IMR-90 (cell line): ENCODE results near the gene PPP1R9A. TPM values are rescaled to one million over a fixed set of nuclear protein-coding genes. Genes with fewer than 3 reads are reported as not detected.

ENCODE experiments used
- ATAC-seq: fragments of 200-7000 bp; cut with Tn5 transposase; 2 replicates; pipeline ENCODE4 v1.9.1; 2020; ENCODE audit warnings: low read depth, mild to moderate bottlenecking, moderate library complexity
- BruUV-seq: library from RNA; stranded (reverse); fragments of 400-500 nt; replicated peaks from 2 replicates; lab custom pipeline; 2021; lab: Mats Ljungman, UMichigan
- CTCF ChIA-PET: fragments of 300-600 bp; formaldehyde crosslinking; extraction: SDS; loops from one replicate; lab custom pipeline; 2021; ENCODE audit warnings: antibody characterized with exemption; lab: Yijun Ruan, JAX
- POLR2A ChIA-PET: fragments of 300-600 bp; sonication (Branson Sonifier 250); formaldehyde crosslinking; loops from one replicate; lab custom pipeline; 2022; ENCODE audit warnings: antibody characterized with exemption; ENCODE audit not compliant: unreplicated experiment; lab: Charles Lee
- DNase-seq: peaks from one replicate; pipeline ENCODE4 v3.0.0; 2013
- H2AFZ ChIP-seq: replicated peaks from 2 replicates; pipeline ENCODE3; 2013; ENCODE audit warnings: low read length, mild to moderate bottlenecking; ENCODE audit not compliant: poor library complexity
- H2AK5ac ChIP-seq: 2 replicates; pipeline ENCODE4 v1.6.1; 2013; ENCODE audit warnings: low read depth, low read length, inconsistent platforms
- H2AK9ac ChIP-seq: replicated peaks from 2 replicates; pipeline ENCODE3; 2013; ENCODE audit warnings: mild to moderate bottlenecking, low read depth, low read length, moderate library complexity; ENCODE audit not compliant: poor library complexity
- H2BK120ac ChIP-seq: 2 replicates; pipeline ENCODE4 v1.6.1; 2013; ENCODE audit warnings: low read depth, low read length, inconsistent platforms
- H2BK15ac ChIP-seq: 3 replicates; pipeline ENCODE4 v1.6.1; 2013; ENCODE audit warnings: low read depth, low read length, inconsistent platforms
- H2BK20ac ChIP-seq: 2 replicates; pipeline ENCODE4 v1.6.1; 2013; ENCODE audit warnings: low read depth, mild to moderate bottlenecking, inconsistent platforms, low read length, moderate library complexity
- H2BK5ac ChIP-seq: 2 replicates; pipeline ENCODE4 v1.6.1; 2013; ENCODE audit warnings: mild to moderate bottlenecking, low read depth, low read length, inconsistent platforms; ENCODE audit not compliant: poor library complexity, severe bottlenecking
- H3K14ac ChIP-seq: replicated peaks from 2 replicates; pipeline ENCODE4 v1.6.1; 2013; ENCODE audit warnings: low read depth, low read length, inconsistent platforms
- H3K18ac ChIP-seq: 2 replicates; pipeline ENCODE4 v1.6.1; 2013; ENCODE audit warnings: low read depth, low read length, control low read depth
- H3K23ac ChIP-seq: 2 replicates; pipeline ENCODE4 v1.6.1; 2013; ENCODE audit warnings: low read depth, low read length, inconsistent platforms
- H3K27ac ChIP-seq: 2 replicates; pipeline ENCODE4 v1.5.1; 2013; ENCODE audit warnings: mild to moderate bottlenecking, control low read depth, low read length; ENCODE audit not compliant: insufficient read depth
- H3K27me3 ChIP-seq: 2 replicates; pipeline ENCODE4 v1.6.1; 2013; ENCODE audit warnings: low read length; ENCODE audit not compliant: control insufficient read depth, insufficient read depth
- H3K36me3 ChIP-seq: 2 replicates; pipeline ENCODE4 v1.6.1; 2013; ENCODE audit warnings: low read length, mixed read lengths; ENCODE audit not compliant: control insufficient read depth, insufficient read depth
- H3K4ac ChIP-seq: 2 replicates; pipeline ENCODE4 v1.6.1; 2013; ENCODE audit warnings: low read depth, low read length, inconsistent platforms
- H3K4me1 ChIP-seq: 2 replicates; pipeline ENCODE4 v1.6.1; 2013; ENCODE audit warnings: low read length, mixed read lengths; ENCODE audit not compliant: control insufficient read depth, insufficient read depth
- H3K4me2 ChIP-seq: 2 replicates; pipeline ENCODE4 v1.6.1; 2013; ENCODE audit warnings: low read depth, mild to moderate bottlenecking, control low read depth, low read length, moderate library complexity
- H3K4me3 ChIP-seq: 2 replicates; pipeline ENCODE4 v1.5.1; 2013; ENCODE audit warnings: low read depth, mild to moderate bottlenecking, control low read depth, low read length, moderate library complexity; ENCODE audit not compliant: insufficient read depth
- H3K56ac ChIP-seq: 2 replicates; pipeline ENCODE4 v1.6.1; 2013; ENCODE audit warnings: low read length, inconsistent platforms; ENCODE audit not compliant: insufficient read depth; ENCODE audit errors: extremely low read depth
- H3K79me1 ChIP-seq, 2 experiments: 2 replicates each; pipeline ENCODE4 v1.6.1; 2013; ENCODE audit warnings: low read length in 2 of 2, inconsistent platforms in 1 of 2, low read depth in 1 of 2
- H3K9ac ChIP-seq: 2 replicates; pipeline ENCODE4 v1.6.1; 2013; ENCODE audit warnings: low read depth, low read length, control low read depth
- H3K9me1 ChIP-seq: 2 replicates; pipeline ENCODE4 v1.6.1; 2013; ENCODE audit warnings: low read length, inconsistent platforms; ENCODE audit not compliant: insufficient read depth
- H3K9me3 ChIP-seq: 2 replicates; pipeline ENCODE4 v1.6.1; 2013; ENCODE audit warnings: low read length; ENCODE audit not compliant: control insufficient read depth, insufficient read depth
- H4K20me1 ChIP-seq: 2 replicates; pipeline ENCODE4 v1.6.1; 2013; ENCODE audit warnings: low read length, inconsistent platforms; ENCODE audit not compliant: insufficient read depth
- H4K5ac ChIP-seq: 2 replicates; pipeline ENCODE4 v1.6.1; 2013; ENCODE audit warnings: mild to moderate bottlenecking, low read depth, low read length, control low read depth
- H4K8ac ChIP-seq, 2 experiments: 2 replicates each; pipeline ENCODE4 v1.6.1; 2013; ENCODE audit warnings: low read depth in 2 of 2, low read length in 2 of 2, control low read depth in 1 of 2, inconsistent platforms in 1 of 2
- H4K91ac ChIP-seq: 2 replicates; pipeline ENCODE4 v1.6.1; 2013; ENCODE audit warnings: low read depth, low read length, inconsistent platforms; ENCODE audit not compliant: insufficient read depth
- CEBPB ChIP-seq: IDR thresholded peaks from 2 replicates; pipeline ENCODE4 v1.6.1; 2012; ENCODE audit warnings: low read depth, low read length, improper control_type of control experiment
- MAZ ChIP-seq: IDR thresholded peaks from 2 replicates; pipeline ENCODE4 v1.6.1; 2012; ENCODE audit warnings: low read depth, mild to moderate bottlenecking, low read length, improper control_type of control experiment, moderate library complexity, borderline replicate concordance
- POLR2A ChIP-seq: IDR thresholded peaks from 2 replicates; pipeline ENCODE4 v1.6.1; 2012; ENCODE audit warnings: mild to moderate bottlenecking, low read depth, low read length
- SMC3 ChIP-seq: fragments of 150-350 bp; IDR thresholded peaks from 2 replicates; pipeline ENCODE4 v1.6.1; 2016; ENCODE audit warnings: low read depth, mild to moderate bottlenecking, antibody characterized with exemption, low read length, moderate library complexity
- WGBS, 2 experiments: methylation state at CpG; one replicate each; pipeline versions ENCODE4 v1.1.5 to v1.1.7; 2013; ENCODE audit warnings: missing lambda C conversion rate in 2 of 2; ENCODE audit not compliant: insufficient read length in 1 of 2; ENCODE audit errors: extremely low coverage in 2 of 2; 5-methylcytosine and 5-hydroxymethylcytosine counted together
- dilution Hi-C: fragments of 300-500 bp; cut with HindIII; formaldehyde crosslinking; loops from one replicate; pipeline ENCODE4 v1.14.3; 2018; ENCODE audit warnings: low sequenced_read_pairs; ENCODE audit not compliant: unreplicated experiment
- in situ Hi-C: fragments of 300-500 bp; cut with MboI; formaldehyde crosslinking; loops from 3 replicates; pipeline ENCODE4 v1.14.3; 2019; ENCODE audit warnings: low sequenced_read_pairs, inconsistent platforms, mixed read lengths
- intact Hi-C: fragments of 100-400 bp; cut with micrococcal nuclease; formaldehyde crosslinking; loops from 2 replicates; pipeline ENCODE4 v1.10.0; 2022
- polyA plus RNA-seq, 3 experiments: library from polyadenylated mRNA; depleted of rRNA; stranded (reverse); fragments of >200 nt; gene quantifications; 2 replicates each; pipeline ENCODE4 v1.2.3, GENCODE V29; 2012; ENCODE audit warnings: low replicate concordance in 1 of 3
- total RNA-seq: library from RNA; depleted of rRNA; stranded (reverse); fragments of >200 nt; gene quantifications from 2 replicates; pipeline ENCODE4 v1.2.3, GENCODE V29; 2012
- TF ChIP-seq, protein P1 (sequence below): fragments of 150-350 bp; IDR thresholded peaks from 2 replicates; pipeline ENCODE4 v1.6.1; 2017; ENCODE audit warnings: mild to moderate bottlenecking, antibody characterized with exemption, low read length, low read depth

The PPP1R9A gene
- total and polyA plus RNA-seq, 2 of the 4 experiments (the other 2 are of a cell fraction) = not detected

- dilution Hi-C loops (no loop called here), in situ Hi-C loops (no loop called here), intact Hi-C loops (no loop called here)
- no peak overlapping the region for H2AFZ ChIP-seq
- ChIA-PET POLR2A (no interaction called here), CTCF (no interaction called here)
- no TSS peak for BruUV-seq
- H2BK20ac ChIP-seq = no peak overlapping the region
- 50% methylated on average over 2 of the region's 6 CpGs; no CpG with 5 or more reads in 1 of the 2 experiments for WGBS, 2 experiments
- TF ChIP-seq SMC3 = no peak
- no peak for TF ChIP-seq POLR2A
- TF ChIP-seq CEBPB = no peak
- TF ChIP-seq, protein P1, sequence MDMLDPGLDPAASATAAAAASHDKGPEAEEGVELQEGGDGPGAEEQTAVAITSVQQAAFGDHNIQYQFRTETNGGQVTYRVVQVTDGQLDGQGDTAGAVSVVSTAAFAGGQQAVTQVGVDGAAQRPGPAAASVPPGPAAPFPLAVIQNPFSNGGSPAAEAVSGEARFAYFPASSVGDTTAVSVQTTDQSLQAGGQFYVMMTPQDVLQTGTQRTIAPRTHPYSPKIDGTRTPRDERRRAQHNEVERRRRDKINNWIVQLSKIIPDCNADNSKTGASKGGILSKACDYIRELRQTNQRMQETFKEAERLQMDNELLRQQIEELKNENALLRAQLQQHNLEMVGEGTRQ = no peak
- TF ChIP-seq MAZ = no peak
- no peak overlapping the region for H3K18ac ChIP-seq
- no peak overlapping the region for H3K4ac ChIP-seq
- DNase-seq = no peak
- no peak overlapping the region for H3K27ac ChIP-seq
- H3K4me2 ChIP-seq = no peak overlapping the region
- no peak overlapping the region for H3K56ac ChIP-seq
- H3K9ac ChIP-seq = no peak overlapping the region
- no peaks in the 10 kb centered on the region for H3K79me1 ChIP-seq
- no peaks in the 10 kb centered on the region for H3K9me3 ChIP-seq
- no peak overlapping the region for H4K91ac ChIP-seq
- no peak overlapping the region for H2BK120ac ChIP-seq
- H3K14ac ChIP-seq = no peak overlapping the region
- H2BK15ac ChIP-seq = no peak overlapping the region
- no peaks in the 10 kb centered on the region for H3K27me3 ChIP-seq
- no peaks in the 10 kb centered on the region for H3K4me1 ChIP-seq
- no peak overlapping the region for H2AK5ac ChIP-seq
- H4K20me1 ChIP-seq = no peaks in the 10 kb centered on the region
- H4K5ac ChIP-seq = no peak overlapping the region
- no peak overlapping the region for H4K8ac ChIP-seq
- no peaks in the 10 kb centered on the region for H3K36me3 ChIP-seq
- H3K4me3 ChIP-seq = no peak overlapping the region
- H2BK5ac ChIP-seq = no peak overlapping the region
- no peak for ATAC-seq
- H3K23ac ChIP-seq = no peak overlapping the region
- H2AK9ac ChIP-seq = no peak overlapping the region
- no peaks in the 10 kb centered on the region for H3K9me1 ChIP-seq
These were observed 13.7 kb upstream of the PPP1R9A start for GRCh38 chr7:94893661-94894060.
